Dermis blood vessel endothelial cell (primary cell): ENCODE results near the gene ALPK1. TPM values are rescaled to one million over a fixed set of nuclear protein-coding genes. Genes with fewer than 3 reads are reported as not detected.
"Not testable (repeated sequence)": the region's sequence is repeated elsewhere in the genome, so short reads cannot be mapped to it uniquely, and the experiment has no call there.

Experiments
- DNase-seq: peaks from one replicate; pipeline ENCODE4 v3.0.0; 2010
- total RNA-seq: library from RNA; depleted of rRNA; stranded (reverse); fragments of >200 nt; gene quantifications from 2 replicates; pipeline ENCODE4 v1.2.3, GENCODE V29; 2014

The ALPK1 gene
- total RNA-seq, 1 donor from 2014 or later: 4.4 TPM

DNA sequence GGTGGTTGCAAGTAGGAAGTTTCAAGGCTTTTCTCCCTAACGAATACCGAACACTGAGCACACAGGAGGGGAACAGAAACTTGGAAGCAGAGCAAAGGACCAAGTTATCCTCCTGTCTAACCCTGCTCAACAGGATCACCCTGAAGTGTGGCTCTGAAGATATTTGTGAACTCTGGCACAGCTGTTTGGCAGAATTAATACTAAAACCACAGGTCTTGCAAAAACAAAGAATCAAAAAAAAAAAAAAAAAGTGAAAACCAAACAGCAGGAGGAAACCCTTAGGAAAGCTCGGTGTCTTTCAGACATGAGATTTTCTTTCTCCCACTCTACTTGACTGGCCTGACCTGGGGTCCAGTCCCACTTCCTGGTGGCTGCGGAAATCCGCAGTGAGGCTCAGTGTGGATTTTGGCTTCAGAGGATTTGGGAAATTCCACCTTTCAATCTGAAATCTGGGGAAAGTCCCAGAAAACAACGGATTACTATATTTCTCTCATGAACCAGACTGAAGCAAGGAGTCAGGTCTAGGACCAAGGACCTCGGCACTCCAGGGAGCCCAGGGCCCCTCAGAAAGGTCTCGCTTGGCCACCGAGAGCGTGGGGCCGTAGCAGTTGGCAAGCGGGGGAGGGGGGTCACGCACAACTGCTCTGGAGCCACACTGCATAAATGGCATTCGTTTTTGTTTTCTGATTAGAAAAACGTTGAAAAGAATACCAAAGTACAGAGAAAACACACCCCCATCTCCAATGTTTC is 12.3 kb upstream of the ALPK1 start:
- DNase-seq: peak; percentile 41

DNA sequence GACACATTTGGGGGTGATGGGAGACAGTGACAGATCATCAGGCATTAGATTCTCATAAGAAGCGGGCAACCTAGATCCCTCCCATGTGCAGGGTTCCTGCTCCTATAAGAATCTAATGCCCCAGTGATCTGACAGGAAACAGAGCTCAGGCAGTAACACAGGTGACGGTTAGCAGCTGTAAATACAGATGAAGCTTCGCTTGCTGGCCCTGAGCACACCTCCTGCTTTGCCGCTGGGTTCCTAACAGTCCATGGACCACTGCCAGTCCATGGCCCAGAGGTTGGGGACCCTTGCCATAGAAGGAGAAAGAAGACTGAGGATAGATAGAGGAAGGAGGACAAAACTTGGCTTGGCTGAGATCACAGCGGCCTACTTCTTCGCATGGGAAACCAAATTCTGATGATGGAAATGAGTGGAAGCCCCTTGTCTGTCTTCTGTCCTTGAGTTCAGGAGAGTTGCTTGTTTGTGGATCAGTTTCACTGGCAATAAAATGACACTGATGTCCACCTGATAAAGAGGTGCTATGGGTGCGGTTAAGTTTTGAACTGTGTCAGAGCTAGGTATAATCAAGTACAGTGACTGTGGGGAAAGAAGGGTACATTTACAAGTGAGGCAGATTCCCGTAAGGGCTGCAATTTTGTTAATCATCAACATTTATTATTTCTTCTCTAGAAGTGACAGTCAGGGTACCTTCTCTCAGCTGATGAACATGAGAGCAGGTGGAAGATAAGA is 9.7 kb upstream of the ALPK1 start:
- no peak for DNase-seq

DNA sequence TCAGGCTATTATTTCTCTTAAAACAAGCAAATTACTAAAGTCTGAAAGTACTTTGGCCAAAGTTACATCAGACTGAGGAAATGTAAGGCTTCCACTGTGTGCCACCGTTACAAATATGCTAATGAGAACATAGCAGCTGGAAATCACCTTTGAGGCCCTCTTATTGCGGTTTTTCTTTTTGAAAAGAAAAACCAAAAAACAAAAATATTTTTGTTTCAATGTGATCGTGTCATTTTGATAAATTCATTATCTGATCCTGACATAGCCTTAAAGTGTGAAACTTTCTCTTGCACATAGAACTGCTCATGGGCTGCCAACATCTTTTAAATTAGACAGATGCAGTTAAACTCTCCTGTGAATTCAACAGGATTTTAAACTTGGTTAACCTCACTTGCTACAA is 8.7 kb upstream of the ALPK1 start:
- DNase-seq: no peak

DNA sequence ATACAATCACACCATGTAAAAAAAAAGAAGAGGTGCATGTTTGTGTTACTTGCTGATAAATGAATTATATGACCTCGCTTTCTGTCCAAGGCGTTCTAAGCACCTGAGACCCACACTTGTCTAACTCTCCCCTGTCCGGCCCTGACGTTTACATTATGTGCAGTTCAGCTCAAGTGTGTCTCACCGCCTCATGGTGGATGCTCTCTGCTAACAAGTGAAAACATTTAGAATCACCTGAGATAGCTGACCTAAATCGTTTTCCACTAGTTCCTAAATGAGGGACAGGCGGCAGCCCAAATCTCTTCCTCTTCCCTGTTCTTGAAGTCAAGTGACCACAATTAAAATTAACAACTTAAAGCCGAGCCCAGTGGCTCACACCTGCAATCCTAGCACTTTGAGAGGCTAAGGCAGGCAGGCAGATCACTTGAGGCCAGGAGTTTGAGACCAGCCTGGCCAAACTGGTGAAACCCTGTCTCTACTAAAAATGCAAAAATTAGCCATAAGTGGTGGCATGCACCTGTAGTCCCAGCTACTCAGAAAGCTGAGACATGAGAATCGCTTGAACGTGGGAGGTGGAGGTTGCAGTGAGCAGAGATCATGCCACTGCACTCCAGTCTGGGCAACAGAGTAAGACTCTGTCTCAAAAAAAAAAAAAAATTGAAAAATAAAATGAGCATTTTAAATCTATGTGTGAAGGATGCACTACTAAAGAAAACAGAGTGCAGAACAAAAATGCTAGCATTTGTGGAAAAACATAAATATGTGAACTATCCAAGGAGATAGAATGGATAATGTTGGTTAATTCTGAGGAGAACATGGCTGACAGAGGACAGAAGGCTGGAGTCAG is 7.5 kb upstream of the ALPK1 start:
- DNase-seq: no peak

DNA sequence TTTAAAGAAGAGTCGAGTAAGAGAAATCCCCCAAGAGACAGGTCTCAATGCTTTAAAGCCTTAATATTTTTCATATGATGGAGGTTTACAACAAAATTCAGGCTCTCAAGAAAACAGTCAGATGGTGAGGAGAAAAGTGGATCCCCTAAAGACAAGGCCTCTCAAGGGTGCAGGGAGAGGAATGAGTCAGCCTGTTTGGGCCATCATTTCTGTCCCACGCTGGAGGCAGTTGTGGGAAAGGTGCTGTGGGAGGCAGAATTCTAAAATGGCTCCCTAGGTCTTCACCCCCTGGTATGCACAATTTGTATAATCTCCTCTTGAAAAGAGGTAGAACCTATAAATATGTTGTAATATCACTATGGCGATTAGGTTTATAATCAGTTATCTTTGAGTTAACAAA is 6.8 kb upstream of the ALPK1 start:
- DNase-seq: no peak

DNA sequence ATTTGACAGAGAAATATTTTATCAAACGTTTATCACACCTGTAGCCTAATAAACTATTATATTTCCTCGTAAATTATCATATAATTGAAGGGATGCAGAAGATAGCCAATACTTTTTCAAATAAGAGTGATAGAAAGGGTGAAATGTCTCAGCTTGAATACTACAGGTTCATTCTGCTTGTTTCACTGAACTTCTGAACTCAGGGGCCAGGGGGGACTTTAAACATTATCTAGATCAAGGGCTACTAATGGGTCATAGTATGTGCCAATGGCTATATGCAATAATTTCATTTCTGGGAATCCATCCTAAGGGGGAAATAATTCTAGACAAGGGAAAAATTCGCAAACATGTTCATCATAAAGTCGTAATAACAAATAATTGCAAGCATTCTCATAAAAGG is 2.6 kb downstream of the ALPK1 start:
- no peak for DNase-seq

DNA sequence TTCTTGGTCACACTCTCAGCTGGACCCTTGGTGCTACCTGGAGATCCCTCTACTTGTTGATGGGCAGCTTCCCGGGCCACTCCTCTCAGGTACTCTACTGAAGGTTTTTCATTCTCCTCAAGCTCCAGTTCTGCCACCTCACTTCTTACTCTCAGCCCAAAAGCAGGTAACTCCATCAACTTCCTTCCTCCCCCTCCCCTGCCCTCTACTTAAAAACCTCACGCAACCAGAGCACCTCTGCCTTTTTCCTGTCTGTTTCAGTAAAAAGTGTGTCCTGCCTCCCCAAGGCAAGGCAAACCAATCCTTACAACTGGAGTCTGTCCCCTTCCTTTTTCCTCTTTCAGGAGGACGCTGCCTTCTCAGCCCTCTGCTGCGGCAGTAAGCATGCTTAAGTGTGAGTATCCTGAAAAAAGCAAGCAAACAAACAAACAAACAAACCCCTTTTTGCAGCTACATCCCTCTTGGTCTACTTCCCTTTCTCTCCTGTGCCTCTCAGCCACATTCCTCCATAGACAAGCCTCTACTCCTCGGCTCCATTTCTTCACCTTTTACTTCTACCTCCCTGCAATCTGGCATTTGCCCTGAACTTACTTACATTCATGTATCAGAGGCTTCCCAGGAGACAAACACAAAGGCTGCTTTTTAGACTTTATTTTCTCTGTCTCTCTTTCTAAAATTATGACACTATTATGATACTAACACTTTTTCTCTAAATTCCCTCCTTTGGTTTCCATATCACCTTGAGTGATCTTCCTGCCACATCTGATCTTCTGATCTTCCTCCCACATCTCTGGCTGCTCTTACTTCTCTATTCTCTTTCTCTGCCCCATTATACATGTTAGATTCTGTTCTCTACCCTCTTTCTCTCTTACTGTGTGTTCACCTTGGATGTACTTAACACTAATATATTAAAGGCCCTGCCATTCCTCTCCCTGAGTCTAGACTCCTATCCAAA is 5.4 kb downstream of the ALPK1 start:
- no peak for DNase-seq

DNA sequence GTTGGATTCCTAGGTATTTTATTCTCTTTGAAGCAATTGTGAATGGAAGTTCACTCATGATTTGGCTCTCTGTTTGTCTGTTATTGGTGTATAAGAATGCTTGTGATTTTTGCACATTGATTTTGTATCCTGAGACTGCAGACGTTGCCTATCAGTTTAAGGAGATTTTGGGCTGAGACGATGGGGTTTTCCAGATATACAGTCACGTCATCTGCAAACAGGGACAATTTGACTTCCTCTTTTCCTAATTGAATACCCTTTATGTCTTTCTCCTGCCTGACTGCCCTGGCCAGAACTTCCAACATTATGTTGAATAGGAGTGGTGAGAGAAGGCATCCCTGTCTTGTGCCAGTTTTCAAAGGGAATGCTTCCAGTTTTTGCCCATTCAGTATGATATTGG is 8.3 kb downstream of the ALPK1 start:
- DNase-seq: not testable (repeated sequence)

DNA sequence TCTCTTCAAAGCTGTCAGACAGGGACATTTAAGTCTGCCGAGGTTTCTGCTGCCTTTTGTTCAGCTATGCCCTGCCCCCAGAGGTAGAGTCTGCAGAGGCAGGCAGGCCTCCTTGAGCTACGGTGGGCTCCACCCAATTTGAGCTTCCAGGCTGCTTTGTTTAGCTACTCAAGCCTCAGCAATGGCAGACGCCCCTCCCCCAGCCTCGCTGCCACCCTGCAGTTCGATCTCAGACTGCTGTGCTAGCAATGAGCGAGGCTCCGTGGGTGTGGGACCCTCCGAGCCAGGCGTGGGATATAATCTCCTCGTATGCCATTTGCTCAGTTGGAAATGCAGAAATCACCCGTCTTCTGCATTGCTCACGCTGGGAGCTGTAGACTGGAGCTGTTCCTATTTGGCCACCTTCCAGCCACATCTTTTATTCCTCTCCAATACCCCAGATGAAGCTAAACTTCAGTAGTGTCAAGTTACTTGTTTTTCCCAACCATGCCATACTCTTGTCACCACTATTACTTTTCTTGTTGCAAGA is 12.2 kb downstream of the ALPK1 start:
- not testable (repeated sequence) for DNase-seq

DNA sequence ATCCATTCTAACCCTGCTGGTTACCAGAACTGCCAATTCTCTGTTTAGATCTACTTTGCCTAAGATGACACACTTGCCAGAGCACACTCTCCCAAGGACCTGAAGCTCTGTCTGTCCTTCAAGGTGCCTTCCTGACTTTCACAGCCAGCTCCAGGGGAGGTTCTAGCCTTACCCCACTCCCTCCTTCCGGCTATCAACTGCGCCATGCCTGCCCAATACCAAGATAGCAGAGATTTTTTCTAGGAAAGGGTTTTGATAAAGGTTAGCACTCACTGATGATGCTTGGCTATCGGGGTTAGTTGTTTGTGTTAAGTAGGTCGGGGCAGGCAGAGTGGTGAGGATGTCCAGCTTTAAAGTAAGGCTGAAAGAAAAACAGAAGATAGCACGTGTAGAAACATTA is 14.3 kb downstream of the ALPK1 start:
- no peak for DNase-seq

DNA sequence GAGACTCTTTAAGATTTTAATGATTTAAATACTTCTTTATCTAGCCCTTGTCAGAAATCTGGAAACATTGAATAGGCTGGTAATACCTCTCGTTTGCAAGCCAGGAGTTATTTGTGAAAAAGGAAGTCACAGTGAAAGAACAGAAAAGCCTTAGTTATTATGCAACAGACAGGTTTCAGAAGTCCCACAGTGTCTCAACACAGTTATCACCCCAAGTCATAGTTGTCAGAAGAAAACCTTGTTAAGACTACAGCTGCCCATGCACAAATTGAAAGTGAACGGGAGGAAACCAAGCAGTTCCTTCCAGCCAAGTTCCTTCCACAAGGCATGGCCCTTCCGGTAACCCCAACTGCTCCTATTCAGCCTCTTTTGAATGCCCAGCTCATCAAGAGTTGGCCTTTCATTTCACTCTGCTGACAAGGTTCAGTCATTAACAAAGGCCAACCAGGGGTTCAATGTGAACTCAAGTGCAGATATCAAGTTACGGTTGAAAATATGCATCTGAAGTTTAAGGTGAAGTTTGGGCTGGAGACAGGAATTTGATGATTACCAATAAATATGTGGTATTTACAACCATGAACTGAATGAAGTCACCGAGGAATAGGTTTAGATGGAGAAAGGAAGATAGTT is 15.6 kb downstream of the ALPK1 start:
- DNase-seq: no peak

DNA sequence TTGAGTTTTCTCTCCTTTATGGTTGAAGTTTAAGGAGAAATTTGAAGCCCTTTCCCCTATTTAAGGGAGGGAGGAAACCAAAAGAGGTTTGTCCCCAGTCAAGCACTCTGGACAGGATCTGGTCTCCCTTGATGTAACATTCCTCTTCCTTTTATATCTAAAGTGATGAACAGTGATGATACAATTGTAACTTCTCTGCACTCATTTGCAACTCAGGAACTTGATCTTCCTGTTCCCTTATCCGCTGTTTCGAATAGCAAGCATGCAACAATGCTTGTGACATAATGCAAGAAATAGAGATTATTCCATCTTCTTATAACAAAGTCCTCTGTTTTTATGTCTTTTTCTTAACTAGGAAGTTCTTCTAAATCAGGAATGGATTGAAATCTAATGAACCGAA is 18.3 kb downstream of the ALPK1 start:
- DNase-seq: peak; percentile 28

DNA sequence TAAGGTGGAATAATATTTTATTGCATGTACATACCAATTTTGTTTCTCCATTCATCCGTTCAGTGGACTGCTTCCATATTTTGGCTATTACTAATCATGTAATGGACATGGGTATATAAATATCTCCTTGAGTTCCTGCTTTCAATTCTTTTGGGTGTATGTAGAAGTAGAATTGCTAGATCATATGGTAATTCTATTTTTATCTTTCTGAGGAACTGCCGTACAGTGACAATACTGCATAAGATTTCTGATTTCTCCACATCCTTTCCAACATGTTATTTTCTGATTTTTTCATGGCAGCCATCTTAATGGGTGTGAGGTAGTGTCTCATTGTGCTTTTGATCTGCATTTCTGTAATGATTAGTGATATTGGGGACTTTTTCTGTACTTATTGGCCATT is 19.2 kb downstream of the ALPK1 start:
- no peak for DNase-seq

DNA sequence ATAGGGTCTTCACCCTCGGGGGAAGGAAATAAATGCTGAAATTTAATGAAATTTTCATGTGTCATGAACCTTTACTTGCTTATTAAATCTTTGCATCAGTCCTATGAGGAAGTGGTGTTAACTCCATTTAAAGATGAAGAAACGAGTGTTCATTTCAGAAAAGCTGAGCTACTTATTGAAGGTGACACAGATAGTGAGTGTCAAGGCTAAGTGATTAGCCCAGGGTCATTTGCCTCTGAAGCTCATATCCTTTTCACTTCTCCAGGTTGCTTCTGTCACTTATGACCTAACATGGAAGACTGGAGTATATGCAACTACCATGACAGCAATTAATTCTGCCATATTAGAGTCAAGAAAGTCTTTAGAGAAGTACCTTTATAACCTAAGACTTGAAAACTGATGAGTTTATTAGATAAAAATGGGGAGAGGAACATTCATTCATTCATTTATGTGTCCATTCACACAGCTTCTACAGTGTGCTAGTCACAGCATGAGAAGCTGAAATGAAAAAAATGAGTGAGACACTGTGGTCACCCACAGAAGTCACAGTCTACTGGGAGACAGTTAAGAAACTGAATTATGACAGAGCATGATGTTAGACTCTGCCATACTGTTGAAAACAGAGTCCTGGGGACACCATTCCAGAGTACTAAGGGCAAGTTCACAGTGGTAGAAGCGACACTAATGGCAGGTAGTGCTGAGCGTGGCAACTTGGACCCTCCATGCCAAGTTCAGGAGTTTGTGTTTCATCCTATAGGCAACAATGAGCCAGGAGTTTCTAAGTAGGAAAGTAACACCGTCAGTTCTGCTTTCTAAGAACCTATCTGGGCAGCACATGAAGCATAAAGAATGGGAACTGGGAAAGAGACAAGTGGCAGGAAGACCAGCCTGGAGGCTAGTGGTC is 21.3 kb downstream of the ALPK1 start:
- DNase-seq: no peak

DNA sequence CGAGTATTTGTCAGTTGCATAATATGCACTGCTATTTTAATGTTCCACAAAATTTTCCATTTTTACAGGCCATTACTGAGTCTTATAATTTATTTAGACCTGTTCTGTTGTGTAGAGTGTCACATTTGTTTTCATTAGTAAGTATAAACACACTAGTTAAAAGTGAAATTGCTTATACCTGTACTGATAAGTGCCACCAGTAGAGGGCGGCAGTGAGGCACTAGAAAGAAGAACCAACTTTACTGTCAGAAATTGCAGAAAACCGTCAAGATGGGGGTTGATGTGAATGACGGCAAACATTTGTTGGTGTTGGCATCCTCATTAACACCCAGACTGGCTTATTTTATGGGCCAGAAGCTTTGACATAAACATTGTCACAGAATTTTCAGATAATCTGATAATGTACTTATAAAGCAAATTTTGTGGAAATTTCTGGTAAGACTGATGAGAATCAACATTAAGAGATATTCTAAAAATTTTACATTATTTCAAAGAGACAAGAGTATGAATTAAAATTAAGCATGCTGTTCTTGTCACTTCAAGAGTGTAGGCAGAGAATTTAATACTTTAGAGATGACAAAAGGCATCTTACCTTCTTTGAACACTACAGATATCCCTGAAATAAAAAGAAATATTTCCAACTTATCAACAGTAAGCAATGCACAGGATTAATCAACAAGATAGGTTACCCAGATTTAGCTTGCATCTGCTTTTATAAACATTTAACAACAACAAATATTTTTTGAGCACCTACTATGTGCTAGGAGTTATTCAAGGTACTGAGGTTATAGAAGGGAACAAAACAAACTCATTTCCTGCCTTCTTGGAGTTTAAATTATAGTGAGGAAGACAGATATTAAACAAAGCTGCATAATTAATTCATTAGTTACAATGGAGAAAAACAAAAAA is 24.9 kb downstream of the ALPK1 start:
- peak; percentile 78 for DNase-seq

DNA sequence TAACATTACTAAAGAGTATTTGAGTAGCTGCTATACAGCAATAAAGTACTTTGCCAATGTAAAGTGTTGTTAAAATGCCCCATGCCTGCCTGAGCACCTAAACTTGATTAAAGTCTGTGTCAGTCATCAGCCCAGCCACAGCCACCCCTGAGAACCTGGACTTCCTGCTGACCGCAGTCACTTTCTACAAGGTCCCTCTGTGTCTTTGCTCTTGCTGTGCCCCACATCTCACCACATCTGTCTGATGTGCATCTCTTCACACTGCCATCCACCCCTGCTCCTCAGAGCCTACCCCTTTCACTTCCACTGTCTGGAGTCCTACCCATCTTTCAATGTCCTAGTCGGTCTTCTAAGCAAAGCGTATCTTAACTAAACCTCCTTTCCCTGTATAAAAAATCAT is 25.7 kb downstream of the ALPK1 start:
- no peak for DNase-seq

DNA sequence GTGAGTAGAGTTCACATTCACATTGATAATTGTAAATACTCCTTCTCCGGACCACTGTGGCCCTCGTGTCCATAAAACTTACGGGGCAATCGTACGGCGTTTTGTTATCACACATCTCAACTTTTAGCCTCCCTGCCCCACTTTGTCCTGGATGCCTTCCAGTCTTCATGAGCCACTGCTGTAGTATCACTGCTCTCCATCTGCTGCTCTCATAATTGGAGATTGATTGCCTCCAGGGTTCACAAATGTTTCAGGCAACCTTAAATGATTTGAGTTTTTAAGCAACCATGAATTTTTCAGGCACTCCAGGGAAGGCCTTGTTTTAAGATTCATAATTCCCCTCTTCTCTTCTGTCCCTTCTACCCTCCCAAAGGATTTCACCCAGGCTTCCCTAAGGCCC is 28.4 kb downstream of the ALPK1 start:
- no peak for DNase-seq

DNA sequence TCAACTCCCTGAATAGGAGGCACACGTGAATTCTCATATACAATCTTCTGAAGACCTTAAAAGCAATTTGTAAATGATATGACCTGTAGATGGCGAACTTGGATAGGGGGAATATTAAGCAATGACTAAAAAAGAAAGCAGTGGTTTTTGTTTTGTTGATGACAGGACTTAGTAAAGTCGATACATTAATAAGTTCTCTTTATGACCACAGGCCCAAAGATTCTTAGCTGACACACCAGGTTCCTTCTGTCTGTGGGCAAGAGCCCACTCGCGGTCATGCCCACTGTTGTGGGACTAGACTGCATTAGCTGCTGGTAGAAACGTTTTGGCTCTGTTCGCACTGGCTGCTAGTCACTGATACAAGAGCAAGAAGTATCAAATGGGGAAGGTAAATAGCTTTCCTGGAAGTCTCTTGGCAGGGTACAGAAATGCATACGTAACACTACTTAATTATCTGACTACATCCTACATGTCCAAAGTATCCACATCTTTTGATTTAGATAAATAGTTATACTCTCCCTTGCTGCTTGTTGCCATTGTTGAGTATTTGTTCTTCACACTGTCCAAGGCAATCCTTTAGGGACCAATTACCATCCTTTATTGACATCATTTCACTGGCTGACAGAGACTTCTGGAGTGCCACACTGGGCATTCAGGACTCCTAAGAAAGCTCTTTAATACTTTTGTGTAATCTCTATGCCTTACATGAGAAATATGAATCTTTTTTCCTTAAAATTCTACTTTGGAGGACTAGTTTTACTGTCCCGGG is 31.0 kb downstream of the ALPK1 start:
- DNase-seq: peak; percentile 68
